AG09309 (cell line): ENCODE results near the gene TLN1.

Experiments
- DNase-seq: peaks from one replicate; pipeline ENCODE4 v3.0.0-alpha.2; 2010; ENCODE audit warnings: low read depth
- H3K4me3 ChIP-seq: 2 replicates; pipeline ENCODE4 v1.5.1; 2011; ENCODE audit warnings: mild to moderate bottlenecking, low read depth, low read length, moderate library complexity; ENCODE audit not compliant: control insufficient read depth
- CTCF ChIP-seq: IDR thresholded peaks from 2 replicates; pipeline ENCODE4 v1.5.1; 2011; ENCODE audit warnings: mild to moderate bottlenecking, low read depth, low read length, inconsistent platforms; ENCODE audit not compliant: insufficient read depth, control insufficient read depth; ENCODE audit errors: missing control alignments

Gene TLN1

GRCh38 chr9:35680331-35681105 lies 51.5 kb downstream of the TLN1 start:
- TF ChIP-seq CTCF = no peak
- DNase-seq = no peak
- H3K4me3 ChIP-seq = no peak overlapping the region

GRCh38 chr9:35679766-35680330 lies 52.1 kb downstream of the TLN1 start:
- no peak overlapping the region for H3K4me3 ChIP-seq
- no peak for TF ChIP-seq CTCF
- no peak for DNase-seq

- H3K4me3 ChIP-seq = no peak overlapping the region
- TF ChIP-seq CTCF = no peak
- no peak for DNase-seq
Measured at GRCh38 chr9:35679091-35679490, 52.9 kb downstream of the TLN1 start.

GRCh38 chr9:35675732-35676392 lies 56.1 kb downstream of the TLN1 start:
- peak overlapping the region; percentile 49 for H3K4me3 ChIP-seq
- no peak for DNase-seq
- no peak for TF ChIP-seq CTCF

GRCh38 chr9:35675204-35675603 lies 56.8 kb downstream of the TLN1 start:
- DNase-seq = no peak
- no peak overlapping the region; the same call in 1 of the 2 replicates for H3K4me3 ChIP-seq
- TF ChIP-seq CTCF = no peak

GRCh38 chr9:35674025-35674361 lies 58.0 kb downstream of the TLN1 start:
- DNase-seq = no peak
- H3K4me3 ChIP-seq = no peak overlapping the region
- no peak for TF ChIP-seq CTCF
